CD8-positive, alpha-beta memory T cell (primary cell): ENCODE results near the gene AKT2. TPM values are rescaled to one million over a fixed set of nuclear protein-coding genes. Genes with fewer than 3 reads are reported as not detected.

Experiments
- CTCF ChIA-PET: fragments of 350-600 bp; sonication (Branson Sonifier 250); formaldehyde crosslinking; loops from one replicate; lab custom pipeline; 2021; ENCODE audit warnings: antibody characterized with exemption; lab: Charles Lee
- POLR2A ChIA-PET: fragments of 350-600 bp; sonication (Branson Sonifier 250); formaldehyde crosslinking; loops from one replicate; lab custom pipeline; 2021; ENCODE audit warnings: antibody characterized with exemption; lab: Charles Lee
- DNase-seq, 5 donors: peaks; one replicate each; pipeline versions ENCODE4 v3.0.0 to v3.0.0-alpha.2; 2020 to 2022; ENCODE audit warnings: mixed read lengths in 1 of 5
- H3K27ac ChIP-seq: one replicate; pipeline ENCODE4 v1.7.0; 2013; ENCODE audit warnings: low read depth, mild to moderate bottlenecking, low read length, moderate library complexity
- H3K27me3 ChIP-seq: 2 replicates; pipeline ENCODE4 v1.7.0; 2013; ENCODE audit warnings: low read length, mild to moderate bottlenecking; ENCODE audit not compliant: insufficient read depth, poor library complexity, severe bottlenecking
- H3K36me3 ChIP-seq: 2 replicates; pipeline ENCODE4 v1.7.0; 2013; ENCODE audit warnings: mild to moderate bottlenecking, low read length, moderate library complexity; ENCODE audit not compliant: insufficient read depth
- H3K4me1 ChIP-seq: 2 replicates; pipeline ENCODE4 v1.7.0; 2013; ENCODE audit warnings: mild to moderate bottlenecking, low read length, moderate library complexity; ENCODE audit not compliant: insufficient read depth
- H3K4me3 ChIP-seq: 2 replicates; pipeline ENCODE4 v1.7.0; 2013; ENCODE audit warnings: mild to moderate bottlenecking, low read length
- H3K9me3 ChIP-seq: 2 replicates; pipeline ENCODE4 v1.7.0; 2013; ENCODE audit warnings: mild to moderate bottlenecking, low read length
- H3K27ac Mint-ChIP-seq, 8 donors: one replicate each; pipeline ENCODE4 v1.8.0; 2020 to 2021; ENCODE audit warnings: mixed read lengths in 8 of 8, mild to moderate bottlenecking in 6 of 8, inconsistent platforms in 3 of 8, moderate library complexity in 3 of 8
- H3K27me3 Mint-ChIP-seq, 2 donors: one replicate each; pipeline ENCODE4 v1.8.0; 2020 to 2021; ENCODE audit warnings: mixed read lengths in 2 of 2, mild to moderate bottlenecking in 1 of 2, moderate library complexity in 1 of 2
- H3K36me3 Mint-ChIP-seq, 3 donors: one replicate each; pipeline ENCODE4 v1.8.0; 2020 to 2021; ENCODE audit warnings: mixed read lengths in 3 of 3, inconsistent platforms in 1 of 3, mild to moderate bottlenecking in 1 of 3
- H3K4me1 Mint-ChIP-seq, 3 donors: one replicate each; pipeline ENCODE4 v1.8.0; 2020 to 2021; ENCODE audit warnings: mixed read lengths in 3 of 3, inconsistent platforms in 1 of 3, mild to moderate bottlenecking in 1 of 3
- H3K4me3 Mint-ChIP-seq, 7 donors: one replicate each; pipeline ENCODE4 v1.8.0; 2020 to 2021; ENCODE audit warnings: mixed read lengths in 7 of 7, mild to moderate bottlenecking in 6 of 7, moderate library complexity in 4 of 7, inconsistent platforms in 2 of 7
- H3K9me3 Mint-ChIP-seq, 5 donors: one replicate each; pipeline ENCODE4 v1.8.0; 2020 to 2022; ENCODE audit warnings: mixed read lengths in 5 of 5, mild to moderate bottlenecking in 3 of 5, moderate library complexity in 2 of 5, inconsistent platforms in 1 of 5
- polyA plus RNA-seq: library from polyadenylated mRNA; unstranded; fragments of 300-500 nt; fragmentation: Illumina TruSeq; gene quantifications from one replicate; pipeline ENCODE4 v1.2.3, GENCODE V29; 2021
- total RNA-seq, 2 experiments: library from RNA; stranded (reverse); gene quantifications; one replicate each; pipeline ENCODE4 v1.2.3, GENCODE V29; 2021

AKT2 gene
- total and polyA plus RNA-seq, 3 experiments from 2014 or later: 27.0 to 132 (median 124) TPM

DNA sequence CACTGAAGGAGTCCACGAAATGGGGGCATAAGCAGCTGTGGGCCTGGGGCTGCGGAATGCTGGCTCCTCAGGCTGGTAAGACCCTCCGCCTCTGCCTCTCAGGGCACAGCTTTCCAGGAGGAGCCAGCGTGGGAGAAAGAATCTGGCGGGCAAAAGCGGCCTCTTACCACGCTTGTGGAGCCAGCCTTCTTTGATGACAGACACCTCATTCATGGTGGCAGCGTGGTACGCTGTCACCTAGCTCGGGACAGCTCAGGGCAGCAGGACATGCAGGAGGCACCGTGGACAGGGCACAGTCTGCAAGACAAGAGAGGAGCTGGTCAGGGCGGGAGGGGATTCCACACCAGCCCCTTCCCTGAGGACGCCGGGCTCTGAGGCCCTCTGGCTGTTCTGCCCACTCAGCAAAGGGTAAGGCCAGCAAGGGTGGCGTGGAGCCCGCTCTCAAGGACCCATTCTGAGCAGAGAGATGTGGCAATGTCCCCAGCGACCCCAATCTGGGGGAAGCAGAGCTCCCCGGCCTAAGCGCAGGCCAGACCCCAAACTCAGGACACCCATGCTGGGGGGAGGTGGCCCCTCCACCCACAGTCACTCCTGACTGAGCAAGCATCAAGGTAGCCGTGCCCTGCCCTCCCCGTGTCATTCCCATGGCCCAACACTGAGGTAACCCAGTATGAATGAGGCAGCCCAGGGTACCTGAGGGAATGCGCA, 19.9 kb downstream of the AKT2 start:
- Mint-ChIP-seq H3K27ac (peak overlapping the region in 4 of 8 donors; percentile 8 to 62 (median 32)), H3K27me3 (no peaks in the 10 kb centered on the region), H3K4me1 (peaks cover 25 to 50% (median 31%) of the 10 kb centered on the region in 3 donors), H3K9me3 (no peaks in the 10 kb centered on the region), H3K36me3 (peaks cover 0 to 75% (median 11%) of the 10 kb centered on the region in 3 donors), H3K4me3 (peak overlapping the region in 1 of 7 donors; percentile 33)
- ChIA-PET CTCF (interaction anchor here (1.1 kb wide), 1 partner anchor 125 kb away, joined by 3 read pairs; no protein-coding TSS in a partner anchor), POLR2A (no interaction called here)
- no peaks in the 10 kb centered on the region for H3K9me3 ChIP-seq
- H3K36me3 ChIP-seq: peaks cover 12% of the 10 kb centered on the region
- H3K4me3 ChIP-seq: no peak overlapping the region
- no peaks in the 10 kb centered on the region for H3K4me1 ChIP-seq
- no peaks in the 10 kb centered on the region for H3K27me3 ChIP-seq
- DNase-seq: peak in 1 of 5 donors; percentile 31
- H3K27ac ChIP-seq: no peak overlapping the region

DNA sequence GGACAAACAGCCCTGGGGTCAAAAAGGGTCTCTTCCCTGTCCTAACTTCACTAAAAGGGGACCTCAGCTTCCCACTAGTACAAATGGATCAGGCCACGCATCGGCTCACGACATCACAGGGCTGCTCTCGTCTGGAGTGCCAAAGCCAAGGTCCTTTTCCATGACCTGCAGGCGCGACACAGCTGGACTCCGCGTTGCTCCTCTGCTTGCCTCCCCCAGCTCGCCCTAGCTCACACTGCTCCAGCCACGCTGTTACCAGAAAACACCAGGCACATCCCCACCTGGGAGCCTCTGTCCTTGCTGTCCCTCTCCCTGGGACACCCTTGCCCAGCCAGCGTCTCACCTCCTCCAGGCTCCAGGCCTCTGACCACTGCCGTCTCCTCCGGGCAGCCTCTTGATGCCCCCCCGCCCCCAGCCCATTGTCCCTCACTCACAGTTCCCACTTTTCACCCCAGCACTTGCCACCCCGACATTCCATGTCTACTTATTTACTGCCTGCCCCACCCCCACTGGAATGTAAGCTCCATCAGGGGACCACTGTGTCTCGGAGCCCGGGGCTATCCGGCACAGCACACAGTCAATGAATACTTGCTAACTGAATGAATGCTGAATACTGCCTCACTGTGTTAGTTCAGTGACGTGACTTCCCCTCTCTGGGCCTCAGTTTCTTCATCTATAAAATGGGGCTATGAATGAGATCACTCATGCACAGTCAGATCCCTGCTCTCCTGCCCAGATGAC, 20.7 kb downstream of the AKT2 start:
- Mint-ChIP-seq H3K36me3 (peaks cover 0 to 71% (median 11%) of the 10 kb centered on the region in 3 donors), H3K9me3 (no peaks in the 10 kb centered on the region), H3K4me1 (peaks cover 28 to 50% (median 31%) of the 10 kb centered on the region in 3 donors), H3K4me3 (no peak overlapping the region), H3K27me3 (no peaks in the 10 kb centered on the region), H3K27ac (peak overlapping the region in 3 of 8 donors; percentile 8 to 62 (median 12))
- no peaks in the 10 kb centered on the region for H3K27me3 ChIP-seq
- H3K27ac ChIP-seq: no peak overlapping the region
- peak in 1 of 5 donors; percentile 9 for DNase-seq
- ChIA-PET POLR2A (no interaction called here), CTCF (interaction anchor here (1.1 kb wide), 1 partner anchor 125 kb away, joined by 3 read pairs; no protein-coding TSS in a partner anchor)
- H3K4me3 ChIP-seq: no peak overlapping the region
- peaks cover 12% of the 10 kb centered on the region for H3K36me3 ChIP-seq
- H3K4me1 ChIP-seq: no peaks in the 10 kb centered on the region
- H3K9me3 ChIP-seq: no peaks in the 10 kb centered on the region

GRCh38 chr19:40263440-40264313, 21.5 kb downstream of the AKT2 start:
- no peaks in the 10 kb centered on the region for H3K9me3 Mint-ChIP-seq
- no peaks in the 10 kb centered on the region for H3K27me3 ChIP-seq
- H3K4me1 Mint-ChIP-seq: peaks cover 31 to 52% (median 32%) of the 10 kb centered on the region in 3 donors
- CTCF ChIA-PET: no interaction called here
- no peak overlapping the region for H3K4me3 ChIP-seq
- H3K27ac ChIP-seq: no peak overlapping the region
- peaks cover 12% of the 10 kb centered on the region for H3K36me3 ChIP-seq
- POLR2A ChIA-PET: no interaction called here
- H3K4me1 ChIP-seq: no peaks in the 10 kb centered on the region
- peaks cover 0 to 67% (median 11%) of the 10 kb centered on the region in 3 donors for H3K36me3 Mint-ChIP-seq
- no peak for DNase-seq
- no peaks in the 10 kb centered on the region for H3K27me3 Mint-ChIP-seq
- H3K4me3 Mint-ChIP-seq: no peak overlapping the region
- H3K9me3 ChIP-seq: no peaks in the 10 kb centered on the region
- peak overlapping the region in 1 of 8 donors; percentile 44 for H3K27ac Mint-ChIP-seq

DNA sequence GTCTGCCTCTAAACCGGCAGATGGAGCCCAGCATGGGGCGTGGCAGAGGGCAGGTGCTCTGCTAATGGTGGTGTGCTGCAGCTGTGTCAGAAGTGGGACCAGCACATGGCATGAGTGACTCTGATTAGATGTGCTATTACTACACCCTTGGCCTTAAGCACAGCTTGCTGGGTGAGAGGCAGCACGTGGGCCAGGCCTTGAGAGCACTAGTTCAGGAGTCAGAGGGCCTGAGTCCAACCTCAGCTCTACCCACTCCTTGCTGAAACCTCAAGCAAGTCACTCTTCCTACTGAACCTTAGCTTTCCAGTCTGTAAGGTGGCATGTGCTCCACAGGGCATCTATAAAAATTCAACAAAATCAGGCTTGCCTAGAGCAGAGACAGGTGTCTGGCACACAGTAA, 22.7 kb downstream of the AKT2 start:
- no peak overlapping the region for H3K4me3 ChIP-seq
- no peak for DNase-seq
- Mint-ChIP-seq H3K4me3 (no peak overlapping the region), H3K36me3 (peaks cover 0 to 63% (median 10%) of the 10 kb centered on the region in 3 donors), H3K27me3 (no peaks in the 10 kb centered on the region), H3K27ac (no peak overlapping the region), H3K9me3 (no peaks in the 10 kb centered on the region), H3K4me1 (peaks cover 29 to 55% (median 33%) of the 10 kb centered on the region in 3 donors)
- no peak overlapping the region for H3K27ac ChIP-seq
- H3K27me3 ChIP-seq: no peaks in the 10 kb centered on the region
- H3K36me3 ChIP-seq: peaks cover 6% of the 10 kb centered on the region
- ChIA-PET CTCF (no interaction called here), POLR2A (no interaction called here)
- H3K9me3 ChIP-seq: no peaks in the 10 kb centered on the region
- H3K4me1 ChIP-seq: no peaks in the 10 kb centered on the region

- H3K27me3 Mint-ChIP-seq: no peaks in the 10 kb centered on the region
- Histone ChIP-seq H3K4me3 (no peak overlapping the region), H3K27ac (no peak overlapping the region), H3K9me3 (no peaks in the 10 kb centered on the region), H3K4me1 (no peaks in the 10 kb centered on the region), H3K36me3 (peaks cover 12% of the 10 kb centered on the region), H3K27me3 (no peaks in the 10 kb centered on the region)
- peaks cover 26 to 52% (median 31%) of the 10 kb centered on the region in 3 donors for H3K4me1 Mint-ChIP-seq
- H3K9me3 Mint-ChIP-seq: no peaks in the 10 kb centered on the region
- H3K36me3 Mint-ChIP-seq: peaks cover 0 to 62% (median 10%) of the 10 kb centered on the region in 3 donors
- H3K4me3 Mint-ChIP-seq: no peak overlapping the region
- POLR2A ChIA-PET: no interaction called here
- peak overlapping the region in 1 of 8 donors; percentile 29 for H3K27ac Mint-ChIP-seq
- no peak for DNase-seq
- CTCF ChIA-PET: no interaction called here
Observed at GRCh38 chr19:40261631-40262030, 23.5 kb downstream of the AKT2 start.

GRCh38 chr19:40257096-40257517, 28.0 kb downstream of the AKT2 start:
- DNase-seq: no peak
- Histone ChIP-seq H3K9me3 (no peaks in the 10 kb centered on the region), H3K36me3 (peaks cover 39% of the 10 kb centered on the region), H3K27ac (no peak overlapping the region), H3K27me3 (no peaks in the 10 kb centered on the region), H3K4me3 (no peak overlapping the region), H3K4me1 (no peaks in the 10 kb centered on the region)
- H3K27ac Mint-ChIP-seq: peak overlapping the region in 1 of 8 donors; percentile 85
- H3K9me3 Mint-ChIP-seq: no peaks in the 10 kb centered on the region
- POLR2A ChIA-PET: no interaction called here
- H3K36me3 Mint-ChIP-seq: peaks cover 14 to 67% (median 23%) of the 10 kb centered on the region in 3 donors
- no peak overlapping the region for H3K4me3 Mint-ChIP-seq
- peaks cover 27 to 55% (median 40%) of the 10 kb centered on the region in 3 donors for H3K4me1 Mint-ChIP-seq
- CTCF ChIA-PET: no interaction called here
- H3K27me3 Mint-ChIP-seq: no peaks in the 10 kb centered on the region

DNA sequence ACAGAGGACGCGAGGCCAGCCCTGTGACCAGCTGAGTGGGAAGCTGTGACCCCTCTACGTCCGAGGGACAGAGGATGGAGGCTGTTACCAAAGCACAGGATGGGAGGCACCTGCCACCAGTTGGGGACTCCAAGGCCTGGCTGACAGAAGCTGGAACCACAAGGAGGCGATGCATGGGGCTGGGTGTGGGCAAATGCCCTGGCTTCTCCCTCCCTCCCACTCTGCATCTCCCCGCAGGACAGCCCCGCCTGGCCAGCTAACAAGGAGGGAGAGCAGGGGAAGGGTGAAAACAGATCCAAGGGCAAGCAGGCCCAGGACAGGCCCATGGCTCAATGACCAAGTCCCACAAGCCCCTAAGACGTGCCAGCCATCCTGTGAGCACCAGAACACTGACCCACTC, 28.6 kb downstream of the AKT2 start:
- H3K4me3 ChIP-seq: no peak overlapping the region
- no peak overlapping the region for H3K4me3 Mint-ChIP-seq
- H3K27ac Mint-ChIP-seq: no peak overlapping the region
- peaks cover 18 to 66% (median 23%) of the 10 kb centered on the region in 3 donors for H3K36me3 Mint-ChIP-seq
- CTCF ChIA-PET: no interaction called here
- H3K9me3 Mint-ChIP-seq: no peaks in the 10 kb centered on the region
- POLR2A ChIA-PET: no interaction called here
- H3K4me1 Mint-ChIP-seq: peaks cover 26 to 55% (median 40%) of the 10 kb centered on the region in 3 donors
- no peaks in the 10 kb centered on the region for H3K9me3 ChIP-seq
- no peaks in the 10 kb centered on the region for H3K27me3 Mint-ChIP-seq
- H3K36me3 ChIP-seq: peaks cover 39% of the 10 kb centered on the region
- H3K27ac ChIP-seq: no peak overlapping the region
- H3K4me1 ChIP-seq: no peaks in the 10 kb centered on the region
- DNase-seq: no peak
- H3K27me3 ChIP-seq: no peaks in the 10 kb centered on the region
